Body of pancreas (tissue), 4 donors: ENCODE measurements around the gene WDR1. TPM values are rescaled to one million over a fixed set of nuclear protein-coding genes. Genes with fewer than 3 reads are reported as not detected.

Experiments used
- ATAC-seq: fragments of 150-250 bp; one replicate; pipeline ENCODE4 v1.9.1; 2016
- DNase-seq, 4 donors: peaks; one replicate each; pipeline ENCODE4 v3.0.0-alpha.2; 2019
- H3K27ac ChIP-seq, 4 donors: fragments of 200-600 bp; sonication (generic); 1 replicate in 3 of 4; 2 replicates in 1 of 4; pipeline versions ENCODE4 v1.5.1 to v1.6.1; 2016 to 2019; ENCODE audit warnings: mild to moderate bottlenecking in 1 of 4, mixed read lengths in 1 of 4, moderate library complexity in 1 of 4
- H3K27me3 ChIP-seq, 2 donors: fragments of 200-600 bp; sonication (generic); one replicate each; pipeline ENCODE4 v1.6.0; 2016; ENCODE audit warnings: mild to moderate bottlenecking in 1 of 2
- H3K36me3 ChIP-seq, 2 donors: fragments of 200-600 bp; sonication (generic); replicated peaks in 1 of 2; 2 replicates each; pipeline ENCODE4 v1.5.1; 2016; ENCODE audit warnings: low read depth in 2 of 2; ENCODE audit not compliant: insufficient read depth in 1 of 2
- H3K4me1 ChIP-seq: fragments of 200-600 bp; sonication (generic); one replicate; pipeline ENCODE4 v1.6.0; 2016
- H3K4me3 ChIP-seq, 2 donors: fragments of 200-600 bp; sonication (generic); 1 replicate in 1 of 2; 2 replicates in 1 of 2; pipeline ENCODE4 v1.5.1; 2016 to 2019
- H3K9me3 ChIP-seq, 3 donors: fragments of 200-600 bp; sonication (generic); 1 replicate in 2 of 3; 2 replicates in 1 of 3; pipeline ENCODE4 v1.5.1; 2016
- CTCF ChIP-seq, 7 experiments: fragments of 450-650 bp in 4 of 7; fragments of 200-600 bp in 3 of 7; sonication (generic) in 3 of 7; IDR thresholded peaks; one replicate each; pipeline ENCODE4 v1.5.1; 2016 to 2019; ENCODE audit warnings: antibody characterized with exemption in 7 of 7
- POLR2A ChIP-seq, 3 donors: fragments of 450-650 bp; IDR thresholded peaks; one replicate each; pipeline ENCODE4 v1.6.1; 2016; ENCODE audit warnings: antibody characterized with exemption in 3 of 3, mild to moderate bottlenecking in 2 of 3
- WGBS, 2 donors: methylation state at CpG; one replicate each; pipeline ENCODE4 v1.1.5; 2017; 5-methylcytosine and 5-hydroxymethylcytosine counted together
- intact Hi-C: fragments of 100-400 bp; cut with DNase I; formaldehyde crosslinking; loops from one replicate; pipeline ENCODE4 v1.15.1; 2023
- total RNA-seq, 2 donors: library from RNA; depleted of rRNA; stranded (reverse); fragments of >200 nt; gene quantifications; one replicate each; pipeline ENCODE4 v1.1.0, GENCODE V29; 2016

Gene WDR1
- total RNA-seq, 2 donors from 2014 or later: 46.1 to 51.9 TPM

GRCh38 chr4:10121568-10122208 lies 5.1 kb upstream of the WDR1 start:
- WGBS, 2 donors: 37 to 39% methylated on average over 8 to 10 of the region's 10 CpGs
- intact Hi-C loops: no loop called here
- DNase-seq (no peak), ATAC-seq (no peak)
- H3K27ac ChIP-seq: no peak overlapping the region
- no peaks in the 10 kb centered on the region for H3K27me3 ChIP-seq
- H3K4me1 ChIP-seq: peaks cover 7% of the 10 kb centered on the region
- H3K9me3 ChIP-seq: no peaks in the 10 kb centered on the region
- no peaks in the 10 kb centered on the region for H3K36me3 ChIP-seq
- no peak for TF ChIP-seq POLR2A (IDR thresholded peaks at IDR 0.05)
- no peak for TF ChIP-seq CTCF (IDR thresholded peaks at IDR 0.05)
- H3K4me3 ChIP-seq: no peak overlapping the region

GRCh38 chr4:10120943-10121567 lies 4.5 kb upstream of the WDR1 start:
- Histone ChIP-seq H3K4me1 (peaks cover 7% of the 10 kb centered on the region), H3K4me3 (no peak overlapping the region), H3K27me3 (no peaks in the 10 kb centered on the region), H3K9me3 (no peaks in the 10 kb centered on the region), H3K36me3 (no peaks in the 10 kb centered on the region), H3K27ac (no peak overlapping the region)
- 50 to 67% methylated on average over 11 of the region's 11 CpGs for WGBS, 2 donors
- intact Hi-C loops: no loop called here
- no peak for DNase-seq
- ATAC-seq: no peak
- TF ChIP-seq POLR2A (IDR thresholded peaks at IDR 0.05) (no peak), CTCF (IDR thresholded peaks at IDR 0.05) (no peak)

GRCh38 chr4:10119773-10120172 lies 3.2 kb upstream of the WDR1 start:
- Histone ChIP-seq H3K9me3 (no peaks in the 10 kb centered on the region), H3K4me1 (peaks cover 18% of the 10 kb centered on the region), H3K4me3 (no peak overlapping the region), H3K27ac (no peak overlapping the region), H3K36me3 (no peaks in the 10 kb centered on the region), H3K27me3 (no peaks in the 10 kb centered on the region)
- no peak for ATAC-seq
- 83 to 93% methylated on average over 5 to 7 of the region's 7 CpGs for WGBS, 2 donors
- TF ChIP-seq POLR2A (IDR thresholded peaks at IDR 0.05): no peak
- TF ChIP-seq CTCF (IDR thresholded peaks at IDR 0.05): no peak
- intact Hi-C loops: no loop called here
- DNase-seq: no peak

GRCh38 chr4:10119278-10119677 lies 2.7 kb upstream of the WDR1 start:
- H3K4me3 ChIP-seq: no peak overlapping the region
- H3K27ac ChIP-seq: no peak overlapping the region
- ATAC-seq (no peak), DNase-seq (no peak)
- H3K36me3 ChIP-seq: no peaks in the 10 kb centered on the region
- intact Hi-C loops: no loop called here
- peaks cover 20% of the 10 kb centered on the region for H3K4me1 ChIP-seq
- H3K9me3 ChIP-seq: no peaks in the 10 kb centered on the region
- TF ChIP-seq CTCF (IDR thresholded peaks at IDR 0.05) (no peak), POLR2A (IDR thresholded peaks at IDR 0.05) (no peak)
- 65 to 68% methylated on average over 8 of the region's 8 CpGs for WGBS, 2 donors
- no peaks in the 10 kb centered on the region for H3K27me3 ChIP-seq
